Measurements from ENCODE around the gene PIK3R1. TPM values are rescaled to one million over a fixed set of nuclear protein-coding genes. Genes with fewer than 3 reads are reported as not detected.

PIK3R1 gene
- total RNA-seq, 2 donors from 2014 or later = 46.5 to 74.2 TPM

DNA sequence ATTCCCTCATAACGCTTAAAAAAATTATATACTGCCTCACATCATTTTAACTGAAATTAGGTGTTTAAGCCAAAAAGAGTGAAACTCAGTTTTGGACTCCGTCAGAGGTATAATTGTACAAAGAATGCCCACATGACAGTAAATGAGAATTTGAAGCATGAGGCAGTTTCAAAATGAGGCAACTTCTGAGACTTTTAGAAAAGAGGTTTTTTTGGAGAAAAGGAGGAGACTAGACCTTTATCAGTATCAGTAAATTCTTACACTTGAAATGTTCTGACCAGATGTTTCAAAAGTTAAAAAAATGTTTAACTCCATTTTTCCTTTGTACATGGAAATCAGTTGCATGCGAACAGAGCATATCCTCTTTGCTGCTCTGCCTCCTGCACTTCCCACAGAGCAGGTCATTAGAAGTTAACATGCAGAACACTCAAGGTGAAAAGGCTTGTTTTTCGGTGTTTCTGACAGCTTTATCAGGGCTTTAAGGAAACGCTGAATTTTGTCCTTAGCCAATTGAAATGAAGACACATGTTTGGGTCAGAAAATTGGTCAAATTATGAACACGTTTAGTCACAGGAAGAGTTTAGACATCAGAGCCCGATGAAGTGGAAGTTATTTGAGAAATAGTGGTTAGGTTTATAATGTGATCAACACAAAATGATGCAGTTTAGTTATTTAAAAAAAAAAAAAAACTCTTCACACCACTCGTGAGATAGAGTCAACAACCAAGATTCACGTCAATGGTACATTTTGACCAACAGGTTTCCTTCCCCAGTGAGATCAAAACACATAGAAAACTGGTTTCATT is 59.5 kb downstream of the PIK3R1 start:
- ATAC-seq (replicated peaks in 1 of 2) (peak; percentile 67 to 69), DNase-seq (no peak)
- H3K9me3 Mint-ChIP-seq = no peaks in the 10 kb centered on the region
- H3K36me3 Mint-ChIP-seq (ENCODE audit: insufficient read depth in 2 of 2) = peaks cover 15 to 20% of the 10 kb centered on the region in 2 donors
- peaks cover 93% of the 10 kb centered on the region for H3K4me1 Mint-ChIP-seq (ENCODE audit: low read depth)
- H3K27ac Mint-ChIP-seq = peak overlapping the region; percentile 99
- H3K27me3 Mint-ChIP-seq (ENCODE audit: low read depth) = no peaks in the 10 kb centered on the region
- peak overlapping the region; percentile 77 to 91 for H3K4me3 Mint-ChIP-seq

- Mint-ChIP-seq H3K4me3 (no peak overlapping the region), H3K27me3 (ENCODE audit: low read depth) (no peaks in the 10 kb centered on the region), H3K27ac (peak overlapping the region; percentile 38), H3K36me3 (ENCODE audit: insufficient read depth in 2 of 2) (peaks cover 17 to 27% of the 10 kb centered on the region in 2 donors), H3K9me3 (no peaks in the 10 kb centered on the region), H3K4me1 (ENCODE audit: low read depth) (peaks cover 92% of the 10 kb centered on the region)
- ATAC-seq (replicated peaks in 1 of 2) = no peak
- DNase-seq = no peak
Measured at GRCh38 chr5:68276740-68277139, 61.2 kb downstream of the PIK3R1 start.

DNA sequence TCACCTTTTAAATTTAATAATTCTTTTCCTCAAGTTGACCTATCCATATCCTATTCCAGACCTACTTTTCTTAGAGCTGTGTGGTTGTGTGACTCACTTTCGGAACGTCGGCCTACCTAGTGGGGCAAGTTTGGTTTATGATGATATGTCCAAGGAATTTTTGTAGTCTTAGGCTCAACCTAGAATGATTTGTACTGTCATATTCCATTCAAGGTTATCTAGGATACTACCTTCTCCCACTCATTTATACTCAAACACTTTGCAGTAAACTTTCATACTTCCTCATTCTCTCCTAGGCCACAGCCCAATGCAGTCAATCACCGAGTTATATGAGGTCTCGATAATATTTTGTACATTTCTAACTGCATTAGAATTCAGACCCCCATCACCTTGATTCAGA is 61.9 kb downstream of the PIK3R1 start:
- H3K4me1 Mint-ChIP-seq (ENCODE audit: low read depth) = peaks cover 92% of the 10 kb centered on the region
- DNase-seq = no peak
- ATAC-seq (replicated peaks in 1 of 2) = no peak
- no peak overlapping the region for H3K4me3 Mint-ChIP-seq
- peak overlapping the region; percentile 5 for H3K27ac Mint-ChIP-seq
- no peaks in the 10 kb centered on the region for H3K27me3 Mint-ChIP-seq (ENCODE audit: low read depth)
- H3K36me3 Mint-ChIP-seq (ENCODE audit: insufficient read depth in 2 of 2) = peaks cover 24 to 34% of the 10 kb centered on the region in 2 donors
- H3K9me3 Mint-ChIP-seq = no peaks in the 10 kb centered on the region

DNA sequence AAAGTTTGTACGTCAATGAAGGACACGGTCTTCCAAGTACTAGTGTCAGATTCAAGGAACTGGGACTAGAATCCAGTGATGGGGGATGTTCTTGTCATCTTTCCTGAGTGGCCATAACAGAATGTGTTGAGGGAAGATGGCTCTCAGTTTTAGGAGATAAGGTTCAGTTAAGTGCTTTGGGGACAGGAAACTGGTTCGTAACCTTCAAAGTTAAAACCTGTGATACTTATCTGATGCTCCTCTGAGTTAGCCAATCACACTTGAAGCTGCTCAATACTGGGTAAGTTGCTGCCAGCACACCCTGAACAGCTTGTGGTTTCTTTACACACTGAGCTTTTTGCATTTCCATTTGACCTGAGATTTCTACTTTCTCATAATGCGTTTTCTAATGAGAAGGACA is 64.4 kb downstream of the PIK3R1 start:
- peaks cover 95% of the 10 kb centered on the region for H3K4me1 Mint-ChIP-seq (ENCODE audit: low read depth)
- H3K4me3 Mint-ChIP-seq = peak overlapping the region; percentile 74 to 84
- ATAC-seq (replicated peaks in 1 of 2) (peak; percentile 86 to 93), DNase-seq (peak; percentile 38 to 48)
- H3K27me3 Mint-ChIP-seq (ENCODE audit: low read depth) = no peaks in the 10 kb centered on the region
- H3K27ac Mint-ChIP-seq = peak overlapping the region; percentile 99
- peaks cover 23 to 43% of the 10 kb centered on the region in 2 donors for H3K36me3 Mint-ChIP-seq (ENCODE audit: insufficient read depth in 2 of 2)
- no peaks in the 10 kb centered on the region for H3K9me3 Mint-ChIP-seq

GRCh38 chr5:68282001-68282400 is 66.4 kb downstream of the PIK3R1 start:
- no peaks in the 10 kb centered on the region for H3K9me3 Mint-ChIP-seq
- DNase-seq (no peak), ATAC-seq (replicated peaks in 1 of 2) (no peak)
- H3K36me3 Mint-ChIP-seq (ENCODE audit: insufficient read depth in 2 of 2) = peaks cover 20 to 36% of the 10 kb centered on the region in 2 donors
- peak overlapping the region; percentile 99 for H3K27ac Mint-ChIP-seq
- peaks cover 95% of the 10 kb centered on the region for H3K4me1 Mint-ChIP-seq (ENCODE audit: low read depth)
- H3K27me3 Mint-ChIP-seq (ENCODE audit: low read depth) = no peaks in the 10 kb centered on the region
- H3K4me3 Mint-ChIP-seq = peak overlapping the region; percentile 74 to 84

DNA sequence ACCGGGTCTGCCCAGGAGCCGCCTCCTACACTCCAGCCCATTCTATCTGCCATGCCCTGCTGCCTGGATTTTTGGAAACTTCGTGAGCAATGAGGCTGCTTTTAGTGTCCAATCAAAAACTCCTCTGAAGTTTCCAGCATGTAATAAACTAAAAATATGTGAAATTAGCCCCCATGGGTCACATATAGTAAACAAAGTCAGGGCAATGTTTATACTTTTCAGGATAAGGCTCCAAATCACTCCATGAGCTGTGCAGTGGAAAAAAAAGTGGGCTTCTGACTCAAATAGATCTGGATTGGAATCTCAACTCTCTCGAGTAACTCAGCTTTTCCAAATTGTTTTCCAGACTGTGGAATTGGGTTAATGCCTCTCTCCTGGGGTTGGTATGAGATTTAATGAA is 68.2 kb downstream of the PIK3R1 start:
- peaks cover 13 to 32% of the 10 kb centered on the region in 2 donors for H3K36me3 Mint-ChIP-seq (ENCODE audit: insufficient read depth in 2 of 2)
- H3K4me3 Mint-ChIP-seq = peak overlapping the region in 1 of 2 donors; percentile 66
- H3K9me3 Mint-ChIP-seq = no peaks in the 10 kb centered on the region

DNA sequence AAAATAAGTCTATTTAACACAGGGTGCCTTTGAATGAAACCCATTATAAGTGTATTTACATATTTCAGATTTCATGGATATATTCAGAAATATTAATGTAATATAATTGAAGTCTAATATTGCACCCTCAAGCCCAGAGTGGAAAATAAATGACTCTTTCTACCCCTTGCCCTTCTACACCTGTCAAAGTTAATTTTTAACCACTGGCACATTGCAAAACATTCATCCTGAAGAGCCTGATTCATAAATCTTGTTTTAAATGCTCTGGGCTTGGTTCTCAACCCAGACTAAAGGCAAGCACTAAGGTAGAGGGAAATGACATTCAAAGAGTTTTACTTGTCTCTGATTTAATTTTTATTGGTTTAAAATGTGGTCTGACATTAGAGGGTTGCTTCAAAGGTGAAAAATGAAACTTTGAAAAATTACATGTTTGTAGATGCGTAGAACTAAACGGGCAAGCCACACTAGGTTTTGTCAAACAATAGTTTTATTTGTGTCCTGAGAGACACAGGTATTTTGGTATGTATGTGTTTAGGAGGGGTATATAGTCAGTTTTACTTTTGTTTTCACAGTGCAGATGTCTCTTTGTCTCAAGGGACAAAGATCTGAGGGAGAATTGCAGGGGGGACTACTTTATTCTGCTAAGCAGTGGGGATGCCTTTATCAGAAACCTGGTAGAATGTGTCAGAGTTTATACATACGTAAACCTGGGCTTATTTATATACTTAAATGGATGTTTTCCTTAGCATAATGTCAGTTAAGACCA is 69.7 kb downstream of the PIK3R1 start:
- Mint-ChIP-seq H3K9me3 (no peaks in the 10 kb centered on the region), H3K4me3 (peak overlapping the region; percentile 60 to 90), H3K4me1 (ENCODE audit: low read depth) (peaks cover 94% of the 10 kb centered on the region), H3K27ac (peak overlapping the region; percentile 93), H3K36me3 (ENCODE audit: insufficient read depth in 2 of 2) (peaks cover 9 to 26% of the 10 kb centered on the region in 2 donors), H3K27me3 (ENCODE audit: low read depth) (no peaks in the 10 kb centered on the region)
- DNase-seq (no peak), ATAC-seq (replicated peaks in 1 of 2) (peak; percentile 26 to 27)

More for the DNA sequence above, 68.2 kb downstream of the PIK3R1 start:
- Mint-ChIP-seq H3K4me1 (ENCODE audit: low read depth) (peaks cover 95% of the 10 kb centered on the region), H3K27ac (no peak overlapping the region), H3K27me3 (ENCODE audit: low read depth) (no peaks in the 10 kb centered on the region)
- ATAC-seq (replicated peaks in 1 of 2) (no peak), DNase-seq (no peak)

DNA sequence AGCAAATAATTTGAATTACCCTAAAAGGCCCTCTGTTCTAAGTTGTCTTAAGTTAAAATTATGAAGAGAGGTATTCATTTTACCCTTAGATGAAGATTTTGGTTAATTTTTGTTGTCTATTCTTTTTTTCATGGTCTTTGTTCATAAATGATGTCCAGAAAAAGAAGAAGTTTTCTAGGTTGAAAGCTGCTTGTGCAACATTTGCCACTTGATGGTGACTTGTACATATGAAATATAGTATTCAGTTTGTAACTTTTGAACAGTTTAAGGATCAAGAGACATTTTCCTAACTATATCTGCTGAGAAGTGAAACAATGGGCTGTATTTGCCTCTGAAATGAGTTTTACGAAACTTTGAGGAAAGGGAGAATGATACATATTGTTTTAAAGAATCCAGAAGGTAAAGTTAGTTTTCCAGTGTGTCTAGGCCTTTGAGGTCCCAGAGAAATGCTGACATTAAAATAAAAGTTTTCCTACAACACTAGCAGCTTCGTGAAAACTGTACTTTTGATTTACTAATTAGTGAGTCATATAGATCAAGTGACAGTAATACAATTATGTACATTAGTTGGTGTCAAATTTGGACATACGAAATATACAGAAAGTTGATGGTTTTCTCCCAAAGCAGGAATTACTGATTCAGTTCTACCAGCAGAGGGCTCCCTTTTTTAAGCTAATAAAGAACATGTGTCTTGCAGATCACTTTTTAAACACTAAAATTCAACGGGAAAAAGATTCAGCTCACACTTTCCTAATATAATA is 70.5 kb downstream of the PIK3R1 start:
- ATAC-seq (replicated peaks in 1 of 2) (no peak), DNase-seq (no peak)
- Mint-ChIP-seq H3K27me3 (ENCODE audit: low read depth) (no peaks in the 10 kb centered on the region), H3K27ac (peak overlapping the region; percentile 93), H3K4me3 (peak overlapping the region; percentile 16 to 90), H3K9me3 (no peaks in the 10 kb centered on the region), H3K4me1 (ENCODE audit: low read depth) (peaks cover 91% of the 10 kb centered on the region), H3K36me3 (ENCODE audit: insufficient read depth in 2 of 2) (peaks cover 7 to 25% of the 10 kb centered on the region in 2 donors)

DNA sequence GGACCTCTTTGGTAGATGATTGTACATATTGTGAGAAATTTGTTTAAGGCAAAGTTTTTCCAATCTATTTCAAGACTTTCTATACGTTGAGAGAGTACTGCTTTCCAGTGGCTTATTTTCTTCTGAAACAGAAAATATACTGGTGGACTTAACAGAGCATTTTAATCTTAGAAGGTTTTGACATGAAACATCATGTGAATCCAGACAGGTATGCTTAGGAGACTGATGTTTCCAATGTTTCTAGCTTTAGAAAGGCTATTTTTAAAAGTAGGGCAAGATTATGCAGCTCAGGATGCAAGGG is 71.0 kb downstream of the PIK3R1 start:
- Mint-ChIP-seq H3K27ac (peak overlapping the region; percentile 93), H3K9me3 (no peaks in the 10 kb centered on the region), H3K4me1 (ENCODE audit: low read depth) (peaks cover 90% of the 10 kb centered on the region), H3K36me3 (ENCODE audit: insufficient read depth in 2 of 2) (peaks cover 7 to 22% of the 10 kb centered on the region in 2 donors), H3K4me3 (peak overlapping the region; percentile 16 to 90), H3K27me3 (ENCODE audit: low read depth) (no peaks in the 10 kb centered on the region)
- DNase-seq (no peak), ATAC-seq (replicated peaks in 1 of 2) (no peak)

DNA sequence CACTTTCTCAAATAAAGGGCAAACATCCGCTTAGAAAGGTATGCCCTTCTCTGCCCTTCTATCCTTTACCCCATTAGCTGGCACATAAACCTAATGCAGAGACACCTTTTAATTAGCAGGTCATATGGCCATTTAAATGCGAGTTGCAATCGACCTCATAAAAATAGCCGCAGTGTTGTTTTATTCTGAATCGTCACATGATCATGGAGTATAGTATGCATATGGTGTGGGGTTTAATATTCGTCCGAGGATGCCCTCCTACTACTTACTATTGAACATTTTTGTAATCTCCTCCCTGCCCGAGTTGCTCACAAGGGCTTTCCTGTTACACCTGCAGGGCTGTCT is 72.0 kb downstream of the PIK3R1 start:
- ATAC-seq (replicated peaks in 1 of 2) = no peak
- peak overlapping the region; percentile 78 to 90 for H3K4me3 Mint-ChIP-seq

GRCh38 chr5:68287976-68288706 is 72.6 kb downstream of the PIK3R1 start:
- H3K27me3 Mint-ChIP-seq (ENCODE audit: low read depth) = no peaks in the 10 kb centered on the region
- peak overlapping the region; percentile 93 for H3K27ac Mint-ChIP-seq
- peak; percentile 83 to 85 for ATAC-seq (replicated peaks in 1 of 2)
- peaks cover 3 to 16% of the 10 kb centered on the region in 2 donors for H3K36me3 Mint-ChIP-seq (ENCODE audit: insufficient read depth in 2 of 2)
- no peaks in the 10 kb centered on the region for H3K9me3 Mint-ChIP-seq
- peak; percentile 48 to 55 for DNase-seq
- peak overlapping the region; percentile 78 to 90 for H3K4me3 Mint-ChIP-seq
- peaks cover 87% of the 10 kb centered on the region for H3K4me1 Mint-ChIP-seq (ENCODE audit: low read depth)

More for the DNA sequence above, 72.0 kb downstream of the PIK3R1 start:
- Mint-ChIP-seq H3K36me3 (ENCODE audit: insufficient read depth in 2 of 2) (peaks cover 3 to 18% of the 10 kb centered on the region in 2 donors), H3K4me1 (ENCODE audit: low read depth) (peaks cover 90% of the 10 kb centered on the region), H3K9me3 (no peaks in the 10 kb centered on the region), H3K27ac (peak overlapping the region; percentile 93), H3K27me3 (ENCODE audit: low read depth) (no peaks in the 10 kb centered on the region)
- no peak for DNase-seq

DNA sequence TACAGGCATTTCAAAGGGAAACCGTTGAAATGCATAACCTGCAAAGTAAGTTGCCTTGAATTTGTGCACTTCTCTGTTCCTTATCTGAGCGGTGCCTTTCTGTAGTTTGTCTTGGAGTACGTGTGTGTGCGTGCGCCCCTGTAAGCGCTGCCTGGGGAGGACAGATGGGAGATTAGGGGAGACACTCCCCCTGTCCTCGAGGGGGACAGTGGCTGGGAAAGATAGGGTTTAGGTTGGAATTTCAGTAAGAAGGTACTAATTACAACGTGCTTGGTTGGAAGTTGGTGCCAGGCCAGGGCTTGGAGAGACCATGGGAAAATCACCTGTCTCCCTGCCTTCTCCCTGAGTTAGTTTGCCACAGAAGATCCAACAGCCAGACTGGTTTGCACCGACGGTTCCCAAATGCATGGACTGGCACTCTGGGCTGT is 73.2 kb downstream of the PIK3R1 start:
- Mint-ChIP-seq H3K9me3 (no peaks in the 10 kb centered on the region), H3K4me3 (peak overlapping the region; percentile 78 to 90), H3K4me1 (ENCODE audit: low read depth) (peaks cover 82% of the 10 kb centered on the region), H3K27me3 (ENCODE audit: low read depth) (no peaks in the 10 kb centered on the region), H3K36me3 (ENCODE audit: insufficient read depth in 2 of 2) (peaks cover 3 to 15% of the 10 kb centered on the region in 2 donors), H3K27ac (peak overlapping the region; percentile 85)
- peak in 1 of 2 donors; percentile 2 for ATAC-seq (replicated peaks in 1 of 2)
- DNase-seq = no peak
